NCI-H1436 treated with DMSO at 0.1 percent for 48 hours (cell line): ENCODE measurements around the gene GRAMD2B.

Experiments
- DNase-seq: peaks from one replicate; lab custom pipeline; 2025; lab: John Stamatoyannopoulos, UW

Gene GRAMD2B

GRCh38 chr5:126477294-126478117, 54.3 kb downstream of the GRAMD2B start:
- no peak for DNase-seq

- no peak for DNase-seq
Observed at GRCh38 chr5:126479810-126480209, 56.6 kb downstream of the GRAMD2B start.

- DNase-seq: no peak
Observed at GRCh38 chr5:126480824-126481223, 57.6 kb downstream of the GRAMD2B start.

GRCh38 chr5:126481243-126481642, 58.0 kb downstream of the GRAMD2B start:
- DNase-seq: no peak

- DNase-seq: no peak
Observed at GRCh38 chr5:126482591-126482990, 59.4 kb downstream of the GRAMD2B start.

- DNase-seq: no peak
Observed at GRCh38 chr5:126483156-126483555, 59.9 kb downstream of the GRAMD2B start.

GRCh38 chr5:126484253-126484652, 61.0 kb downstream of the GRAMD2B start:
- no peak for DNase-seq

GRCh38 chr5:126486332-126486731, 63.1 kb downstream of the GRAMD2B start:
- DNase-seq: no peak

GRCh38 chr5:126487596-126487995, 64.4 kb downstream of the GRAMD2B start:
- no peak for DNase-seq

GRCh38 chr5:126488443-126489065, 65.3 kb downstream of the GRAMD2B start:
- DNase-seq: no peak

- DNase-seq: no peak
Observed at GRCh38 chr5:126490167-126490940, 67.1 kb downstream of the GRAMD2B start.

GRCh38 chr5:126492939-126493338, 69.7 kb downstream of the GRAMD2B start:
- DNase-seq: no peak

GRCh38 chr5:126494393-126494792, 71.2 kb downstream of the GRAMD2B start:
- DNase-seq: no peak

GRCh38 chr5:126497506-126497905, 74.3 kb downstream of the GRAMD2B start:
- DNase-seq: no peak

GRCh38 chr5:126499278-126499677, 76.1 kb downstream of the GRAMD2B start:
- no peak for DNase-seq

GRCh38 chr5:126499853-126500342, 76.7 kb downstream of the GRAMD2B start:
- no peak for DNase-seq

- DNase-seq: no peak
Observed at GRCh38 chr5:126501448-126501847, 78.2 kb downstream of the GRAMD2B start.

GRCh38 chr5:126503602-126504104, 80.4 kb downstream of the GRAMD2B start:
- DNase-seq: no peak

GRCh38 chr5:126506079-126506478, 82.9 kb downstream of the GRAMD2B start:
- DNase-seq: no peak

GRCh38 chr5:126508251-126508961, 85.2 kb downstream of the GRAMD2B start:
- no peak for DNase-seq

GRCh38 chr5:126508962-126509279, 85.7 kb downstream of the GRAMD2B start:
- DNase-seq: no peak

- no peak for DNase-seq
Observed at GRCh38 chr5:126509339-126509738, 86.1 kb downstream of the GRAMD2B start.
